Activated CD8-positive, alpha-beta memory T cell treated with anti-CD3 and anti-CD28 coated beads, Interleukin-2, amount 50 U/mL, for 24 hours (primary cell): ENCODE data around the gene CCT7.
"Not testable (repeated sequence)": the region's sequence is repeated elsewhere in the genome, so short reads cannot be mapped to it uniquely, and the experiment has no call there.

Experiments
- DNase-seq: peaks from one replicate; pipeline ENCODE4 v3.0.0-alpha.2; 2020; ENCODE audit errors: extremely low read depth

The CCT7 gene

DNA sequence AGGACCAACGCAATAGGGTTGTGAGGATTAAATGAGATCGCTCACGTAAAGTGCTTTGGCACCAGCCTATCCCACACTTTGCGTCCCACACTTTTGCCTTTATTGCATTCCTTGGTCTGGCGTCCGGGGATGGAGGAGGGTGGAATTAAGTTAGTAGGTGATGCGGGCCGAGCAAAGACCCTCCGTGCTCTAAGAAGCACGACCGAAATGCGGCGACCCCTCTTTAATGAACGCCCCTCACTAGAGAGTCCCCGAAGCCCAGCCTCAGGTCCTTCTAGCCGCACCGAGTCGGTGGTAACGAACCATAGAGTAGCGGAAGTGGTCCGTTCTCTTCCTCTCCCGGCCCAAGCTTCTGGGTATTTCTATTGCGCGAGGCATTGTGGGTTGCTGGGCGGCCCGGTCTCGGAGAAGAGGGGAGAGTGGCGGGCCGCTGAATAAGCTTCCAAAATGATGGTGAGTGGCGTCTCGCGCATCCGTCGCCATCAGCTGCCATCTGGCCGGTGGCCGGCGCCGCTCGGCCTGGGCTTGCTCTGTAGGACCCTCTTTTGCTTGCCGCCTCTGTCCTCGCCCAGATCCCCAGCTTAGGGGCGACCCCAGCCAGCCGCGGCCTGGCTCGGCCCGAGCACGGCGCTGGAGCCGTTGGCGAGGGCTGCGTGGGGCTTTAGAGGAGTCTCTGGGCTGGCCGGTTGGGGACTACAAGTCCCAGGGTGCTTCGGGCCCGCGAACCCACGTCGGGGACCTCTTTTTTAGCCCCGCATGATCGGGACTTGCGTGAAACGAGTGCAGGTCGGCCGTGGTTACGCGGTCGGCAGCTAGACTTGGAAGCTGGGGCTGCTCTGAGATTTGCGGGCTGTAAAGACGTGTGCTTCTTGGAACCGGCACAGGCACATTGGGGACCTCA, at the start of gene CCT7:
TSS of gene CCT7 (plus strand) at position 377 of the 901 bp plus-strand sequence. CDS start at position 448, 71 bp downstream.
- DNase-seq = peak; percentile 68

DNA sequence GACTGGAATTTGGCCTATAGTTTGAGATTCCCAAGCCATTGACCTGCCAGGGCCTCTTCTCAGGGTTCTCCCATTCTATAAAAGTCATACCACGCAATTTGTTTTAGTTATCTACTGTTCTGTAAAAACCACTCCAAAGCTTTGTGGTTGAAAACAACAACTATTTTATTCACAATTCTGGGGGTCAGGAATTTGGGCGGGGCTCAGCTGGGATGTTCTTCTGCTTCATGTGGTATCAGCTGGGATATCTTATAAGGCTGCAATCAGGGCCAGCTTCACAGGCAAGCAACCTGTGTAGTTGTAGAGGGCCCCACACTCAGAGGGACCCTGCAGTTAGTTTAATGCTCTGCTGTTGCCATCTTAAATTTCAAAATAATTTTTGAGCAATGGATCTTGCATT, 48.1 kb upstream of the CCT7 start:
- no peak for DNase-seq

- DNase-seq = no peak
Observed at GRCh38 chr2:73187549-73187948, 46.6 kb upstream of the CCT7 start.

- DNase-seq = no peak
Observed at GRCh38 chr2:73197579-73197978, 36.5 kb upstream of the CCT7 start.

DNA sequence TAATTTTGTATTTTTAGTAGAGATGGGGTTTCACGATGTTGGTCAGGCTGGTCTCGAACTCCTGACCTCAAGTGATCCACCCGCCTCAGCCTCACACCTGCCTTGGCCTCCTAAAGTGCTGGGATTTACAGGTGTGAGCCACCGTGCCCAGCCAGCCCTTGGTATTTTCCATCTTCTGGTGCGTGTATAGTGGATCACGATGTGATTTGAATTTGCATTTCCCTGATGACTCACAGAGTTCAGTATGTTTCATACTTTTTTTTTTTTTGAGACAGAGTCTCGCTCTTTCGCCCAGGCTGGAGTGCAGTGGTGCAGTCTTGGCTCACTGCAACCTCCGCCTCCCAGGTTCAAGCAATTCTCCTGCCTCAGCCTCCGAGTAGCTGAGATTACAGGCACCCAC, 33.8 kb upstream of the CCT7 start:
- DNase-seq = not testable (repeated sequence)

DNA sequence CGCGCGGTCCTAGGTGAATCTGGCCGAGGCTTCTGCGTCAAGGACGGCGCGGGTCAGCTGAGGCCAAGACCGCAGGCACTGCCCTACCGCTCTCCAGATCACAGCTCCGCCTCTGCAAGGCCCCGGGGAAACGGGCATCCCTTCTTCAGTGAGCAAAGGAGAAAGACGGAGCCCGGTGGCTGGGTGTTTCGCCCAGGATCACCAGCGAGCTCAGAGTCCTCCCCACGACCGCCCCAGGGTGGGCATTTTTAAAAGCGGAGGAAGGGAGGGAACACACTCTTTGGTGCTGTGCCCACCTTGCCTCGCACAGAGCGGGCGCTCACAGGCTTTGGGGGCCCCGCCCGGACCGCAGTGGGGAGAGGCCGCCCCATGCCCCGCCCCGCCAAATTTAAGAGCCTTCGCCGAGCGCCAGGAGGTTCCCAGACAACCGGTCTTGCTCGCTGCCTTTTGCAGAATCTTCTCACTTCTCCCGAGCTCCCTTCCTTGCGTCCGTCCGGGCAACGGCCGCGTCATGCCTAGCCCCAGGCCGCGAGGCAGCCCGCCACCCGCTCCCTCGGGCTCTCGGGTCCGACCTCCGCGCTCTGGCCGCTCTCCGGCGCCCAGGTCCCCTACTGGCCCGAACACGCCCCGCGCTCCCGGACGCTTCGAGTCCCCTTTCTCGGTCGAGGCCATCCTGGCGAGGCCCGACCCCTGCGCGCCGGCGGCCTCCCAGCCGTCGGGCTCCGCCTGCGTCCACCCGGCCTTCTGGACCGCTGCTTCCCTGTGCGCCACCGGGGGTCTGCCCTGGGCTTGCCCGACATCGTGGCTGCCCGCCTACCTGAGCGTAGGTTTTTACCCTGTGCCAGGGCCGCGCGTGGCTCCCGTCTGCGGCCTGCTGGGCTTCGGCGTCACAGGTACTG, 31.7 kb upstream of the CCT7 start, which contains the start of gene NOTO:
TSS of gene NOTO (plus strand) at position 419 of the 899 bp plus-strand sequence. CDS start at position 512, 93 bp downstream.
- no peak for DNase-seq

DNA sequence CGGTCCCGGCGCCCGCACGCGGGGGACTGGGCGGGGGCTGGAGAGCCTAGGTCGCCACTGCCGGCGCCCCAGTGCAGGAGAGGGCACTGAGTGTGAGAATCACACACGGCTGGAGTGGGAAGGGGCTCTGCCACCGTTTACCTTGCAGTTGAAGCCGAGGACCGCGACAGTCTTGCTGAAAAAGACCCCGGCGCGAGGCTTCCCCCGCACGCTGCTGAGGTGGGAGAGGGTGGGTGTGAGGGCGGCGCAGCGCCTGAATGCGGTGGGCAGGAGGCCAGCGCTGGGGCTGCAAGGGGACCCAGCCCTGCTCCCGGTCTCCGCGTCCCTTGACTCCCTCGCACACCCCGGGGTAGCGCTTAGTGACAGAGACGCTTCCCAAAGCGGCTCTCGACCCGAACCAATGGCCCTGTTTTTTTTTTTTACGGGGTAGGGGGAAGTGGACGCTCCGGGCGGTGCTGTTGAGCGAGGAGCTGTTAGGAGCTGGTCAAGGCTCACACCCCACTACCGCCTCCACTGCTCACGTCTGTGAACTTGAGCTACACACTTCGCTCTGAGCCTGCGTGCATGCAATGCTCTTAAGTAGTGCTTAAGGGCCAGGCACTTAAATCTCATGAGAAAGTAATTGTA, 30.9 kb upstream of the CCT7 start:
- no peak for DNase-seq

GRCh38 chr2:73205611-73206010, 28.5 kb upstream of the CCT7 start:
- no peak for DNase-seq

- DNase-seq = no peak
Observed at GRCh38 chr2:73208258-73208657, 25.9 kb upstream of the CCT7 start.

- DNase-seq = no peak
Observed at GRCh38 chr2:73210019-73210418, 24.1 kb upstream of the CCT7 start.

- no peak for DNase-seq
Observed at GRCh38 chr2:73210696-73211095, 23.4 kb upstream of the CCT7 start.

- no peak for DNase-seq
Observed at GRCh38 chr2:73212098-73212447, 22.0 kb upstream of the CCT7 start.

DNA sequence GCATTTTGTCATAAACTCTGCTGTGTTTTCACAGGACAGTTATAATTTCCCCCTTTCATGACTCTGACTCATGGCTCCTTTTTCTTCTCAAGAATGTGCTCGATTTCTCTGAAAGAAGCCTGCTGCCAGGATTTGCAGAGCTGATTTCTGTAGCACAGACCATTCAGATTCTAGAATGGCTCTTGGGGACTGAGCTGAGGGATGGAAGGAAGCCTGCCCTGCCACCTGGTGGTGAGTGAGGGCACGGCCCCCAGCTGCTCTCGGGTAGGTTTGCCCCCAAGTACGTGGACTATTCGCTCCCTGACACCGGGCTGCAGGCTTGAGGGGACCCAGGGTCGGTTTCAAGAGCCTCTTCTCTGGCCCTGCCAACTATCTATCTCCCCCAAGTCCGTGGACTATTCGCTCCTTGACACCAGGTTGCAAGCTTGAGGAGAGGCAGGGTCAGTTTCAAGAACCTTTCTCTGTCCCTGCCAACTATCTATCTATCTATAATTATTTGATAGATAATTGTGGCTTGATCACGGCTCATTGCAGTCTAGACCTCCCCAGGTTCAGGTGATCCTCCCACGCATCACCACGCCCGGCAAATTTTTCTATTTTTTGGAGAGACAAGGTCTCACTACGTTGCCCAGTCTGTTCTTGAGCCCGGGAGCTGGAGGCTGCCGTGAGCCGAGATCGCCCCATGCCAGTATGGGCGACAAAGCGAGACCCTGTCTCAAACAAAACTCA, 21.5 kb upstream of the CCT7 start:
- no peak for DNase-seq

GRCh38 chr2:73214120-73215035, 19.7 kb upstream of the CCT7 start, which contains the start of gene SMYD5:
SMYD5 (plus strand) TSS chr2:73214245; CDS start chr2:73214267, 22 bp downstream.
- DNase-seq = peak; percentile 77

- no peak for DNase-seq
Observed at GRCh38 chr2:73215254-73215653, 18.9 kb upstream of the CCT7 start.

GRCh38 chr2:73217160-73217559, 16.9 kb upstream of the CCT7 start:
- no peak for DNase-seq

DNA sequence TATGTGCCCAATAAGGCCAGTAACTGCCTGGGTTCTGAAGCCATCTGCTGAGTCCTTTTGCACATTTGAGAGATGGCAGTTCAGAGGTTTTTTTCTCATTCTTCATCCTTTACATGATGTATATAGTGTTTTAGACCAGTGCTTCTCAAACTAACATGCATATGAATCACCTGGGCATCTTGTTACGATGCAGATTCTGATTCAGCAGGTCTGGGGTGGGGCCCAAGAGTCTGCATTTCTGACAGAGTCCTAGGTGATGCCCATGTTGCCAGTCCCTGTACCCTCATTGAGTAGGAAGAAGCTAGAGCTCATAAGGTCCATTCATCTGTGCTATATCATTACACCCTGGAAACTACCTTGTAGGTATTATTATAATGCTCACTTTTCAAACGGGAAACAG, 16.3 kb upstream of the CCT7 start:
- DNase-seq = no peak

GRCh38 chr2:73218298-73218697, 15.8 kb upstream of the CCT7 start:
- DNase-seq = no peak

GRCh38 chr2:73223821-73224220, 10.3 kb upstream of the CCT7 start:
- DNase-seq = no peak
